ENCODE data around the gene GTF2B. TPM values are rescaled to one million over a fixed set of nuclear protein-coding genes. Genes with fewer than 3 reads are reported as not detected.
"Not testable (repeated sequence)": the region's sequence is repeated elsewhere in the genome, so short reads cannot be mapped to it uniquely, and the experiment has no call there.

The GTF2B gene
- total RNA-seq, 1 donor from 2014 or later, result 32.2 TPM

- CTCF ChIA-PET, result no interaction called here
- H3K27ac Mint-ChIP-seq, result no peak overlapping the region
- H3K27me3 Mint-ChIP-seq, result no peaks in the 10 kb centered on the region
- no peak overlapping the region for H3K4me3 Mint-ChIP-seq
- H3K9me3 Mint-ChIP-seq, result peaks cover 14% of the 10 kb centered on the region
- POLR2A ChIA-PET, result no interaction called here
- no peak for TF ChIP-seq CTCF (IDR thresholded peaks at IDR 0.05)
- no peak for DNase-seq
- peaks cover 89% of the 10 kb centered on the region for H3K36me3 Mint-ChIP-seq (ENCODE audit: low read depth)
- H3K4me1 Mint-ChIP-seq, result no peaks in the 10 kb centered on the region
- intact Hi-C loops (cut with micrococcal nuclease), result no loop called here
- no peak for ATAC-seq (ENCODE audit: low read depth)
Observed at GRCh38 chr1:88923224-88923623, 31.9 kb upstream of the GTF2B start.

- Mint-ChIP-seq H3K36me3 (ENCODE audit: low read depth) (peaks cover 85% of the 10 kb centered on the region), H3K9me3 (peaks cover 19% of the 10 kb centered on the region), H3K27me3 (no peaks in the 10 kb centered on the region), H3K4me3 (no peak overlapping the region), H3K4me1 (no peaks in the 10 kb centered on the region), H3K27ac (no peak overlapping the region)
- TF ChIP-seq CTCF (IDR thresholded peaks at IDR 0.05), result no peak
- ATAC-seq (ENCODE audit: low read depth), result no peak
- POLR2A ChIA-PET, result no interaction called here
- DNase-seq, result no peak
- CTCF ChIA-PET, result no interaction called here
- intact Hi-C loops (cut with micrococcal nuclease), result no loop called here
Observed at GRCh38 chr1:88922214-88922613, 30.8 kb upstream of the GTF2B start.

GRCh38 chr1:88920845-88921244 lies 29.5 kb upstream of the GTF2B start:
- ChIA-PET CTCF (no interaction called here), POLR2A (no interaction called here)
- H3K4me1 Mint-ChIP-seq, result no peaks in the 10 kb centered on the region
- intact Hi-C loops (cut with micrococcal nuclease), result no loop called here
- TF ChIP-seq CTCF (IDR thresholded peaks at IDR 0.05), result no peak
- no peak for ATAC-seq (ENCODE audit: low read depth)
- DNase-seq, result no peak
- peaks cover 78% of the 10 kb centered on the region for H3K36me3 Mint-ChIP-seq (ENCODE audit: low read depth)
- no peak overlapping the region for H3K27ac Mint-ChIP-seq
- H3K9me3 Mint-ChIP-seq, result peaks cover 26% of the 10 kb centered on the region
- H3K4me3 Mint-ChIP-seq, result no peak overlapping the region
- no peaks in the 10 kb centered on the region for H3K27me3 Mint-ChIP-seq

- Mint-ChIP-seq H3K4me3 (no peak overlapping the region), H3K36me3 (ENCODE audit: low read depth) (peaks cover 46% of the 10 kb centered on the region), H3K27me3 (no peaks in the 10 kb centered on the region), H3K4me1 (no peaks in the 10 kb centered on the region), H3K9me3 (peaks cover 26% of the 10 kb centered on the region), H3K27ac (no peak overlapping the region)
- DNase-seq (no peak), ATAC-seq (ENCODE audit: low read depth) (no peak)
- no peak for TF ChIP-seq CTCF (IDR thresholded peaks at IDR 0.05)
- ChIA-PET CTCF (no interaction called here), POLR2A (no interaction called here)
- intact Hi-C loops (cut with micrococcal nuclease), result no loop called here
Observed at GRCh38 chr1:88917321-88918025, 26.1 kb upstream of the GTF2B start.

- no peak for ATAC-seq (ENCODE audit: low read depth)
- intact Hi-C loops (cut with micrococcal nuclease), result no loop called here
- Mint-ChIP-seq H3K4me3 (no peak overlapping the region), H3K4me1 (no peaks in the 10 kb centered on the region), H3K36me3 (ENCODE audit: low read depth) (peaks cover 41% of the 10 kb centered on the region), H3K27me3 (no peaks in the 10 kb centered on the region), H3K27ac (no peak overlapping the region), H3K9me3 (peaks cover 26% of the 10 kb centered on the region)
- CTCF ChIA-PET, result no interaction called here
- no peak for TF ChIP-seq CTCF (IDR thresholded peaks at IDR 0.05)
- no peak for DNase-seq
- POLR2A ChIA-PET, result no interaction called here
Observed at GRCh38 chr1:88916883-88917282, 25.5 kb upstream of the GTF2B start.

- CTCF ChIA-PET; ATAC-seq (ENCODE audit: low read depth); H3K4me1 Mint-ChIP-seq; H3K4me3 Mint-ChIP-seq; H3K36me3 Mint-ChIP-seq (ENCODE audit: low read depth); intact Hi-C loops (cut with micrococcal nuclease); POLR2A ChIA-PET; H3K27ac Mint-ChIP-seq; DNase-seq; H3K27me3 Mint-ChIP-seq: not testable (repeated sequence)
- peaks cover 18% of the 10 kb centered on the region for H3K9me3 Mint-ChIP-seq
Observed at GRCh38 chr1:88911800-88912199, 20.4 kb upstream of the GTF2B start.
